Fibroblast of pulmonary artery (primary cell): ENCODE data around the gene DRD3.

ENCODE experiments used
- DNase-seq: peaks from one replicate; pipeline ENCODE4 v3.0.0-alpha.2; 2010; ENCODE audit warnings: low read depth
- H3K4me3 ChIP-seq: replicated peaks from 2 replicates; pipeline ENCODE4 v1.5.1; 2011; ENCODE audit warnings: low read depth, mild to moderate bottlenecking, control low read depth, low read length, moderate library complexity
- TF ChIP-seq, protein P1 (sequence below): IDR thresholded peaks from 2 replicates; pipeline ENCODE4 v1.5.1; 2011; ENCODE audit warnings: mild to moderate bottlenecking, control low read depth, low read length, inconsistent platforms; ENCODE audit errors: missing control alignments

DRD3 gene

DNA sequence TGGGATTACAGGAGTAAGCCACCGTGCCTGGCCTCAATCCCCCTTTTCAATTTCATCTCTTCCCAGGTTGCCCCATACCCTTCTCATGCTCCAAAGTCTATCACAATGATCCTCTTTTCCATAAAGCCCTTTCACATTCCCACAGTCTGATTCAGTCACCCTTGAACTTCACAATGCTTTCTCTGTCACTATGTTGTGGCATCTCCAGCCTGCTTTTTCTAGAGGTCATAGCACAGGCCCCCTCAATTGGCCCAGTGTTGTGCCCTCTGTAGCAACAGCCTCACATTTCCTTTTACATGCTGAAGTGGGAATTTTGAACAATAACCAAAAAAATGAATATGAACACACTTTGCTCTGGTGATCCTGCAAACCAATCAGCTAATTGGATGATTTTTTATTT lies 21.5 kb downstream of the DRD3 start:
- no peak overlapping the region for H3K4me3 ChIP-seq
- TF ChIP-seq, protein P1, sequence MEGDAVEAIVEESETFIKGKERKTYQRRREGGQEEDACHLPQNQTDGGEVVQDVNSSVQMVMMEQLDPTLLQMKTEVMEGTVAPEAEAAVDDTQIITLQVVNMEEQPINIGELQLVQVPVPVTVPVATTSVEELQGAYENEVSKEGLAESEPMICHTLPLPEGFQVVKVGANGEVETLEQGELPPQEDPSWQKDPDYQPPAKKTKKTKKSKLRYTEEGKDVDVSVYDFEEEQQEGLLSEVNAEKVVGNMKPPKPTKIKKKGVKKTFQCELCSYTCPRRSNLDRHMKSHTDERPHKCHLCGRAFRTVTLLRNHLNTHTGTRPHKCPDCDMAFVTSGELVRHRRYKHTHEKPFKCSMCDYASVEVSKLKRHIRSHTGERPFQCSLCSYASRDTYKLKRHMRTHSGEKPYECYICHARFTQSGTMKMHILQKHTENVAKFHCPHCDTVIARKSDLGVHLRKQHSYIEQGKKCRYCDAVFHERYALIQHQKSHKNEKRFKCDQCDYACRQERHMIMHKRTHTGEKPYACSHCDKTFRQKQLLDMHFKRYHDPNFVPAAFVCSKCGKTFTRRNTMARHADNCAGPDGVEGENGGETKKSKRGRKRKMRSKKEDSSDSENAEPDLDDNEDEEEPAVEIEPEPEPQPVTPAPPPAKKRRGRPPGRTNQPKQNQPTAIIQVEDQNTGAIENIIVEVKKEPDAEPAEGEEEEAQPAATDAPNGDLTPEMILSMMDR, result no peak
- DNase-seq, result no peak

DNA sequence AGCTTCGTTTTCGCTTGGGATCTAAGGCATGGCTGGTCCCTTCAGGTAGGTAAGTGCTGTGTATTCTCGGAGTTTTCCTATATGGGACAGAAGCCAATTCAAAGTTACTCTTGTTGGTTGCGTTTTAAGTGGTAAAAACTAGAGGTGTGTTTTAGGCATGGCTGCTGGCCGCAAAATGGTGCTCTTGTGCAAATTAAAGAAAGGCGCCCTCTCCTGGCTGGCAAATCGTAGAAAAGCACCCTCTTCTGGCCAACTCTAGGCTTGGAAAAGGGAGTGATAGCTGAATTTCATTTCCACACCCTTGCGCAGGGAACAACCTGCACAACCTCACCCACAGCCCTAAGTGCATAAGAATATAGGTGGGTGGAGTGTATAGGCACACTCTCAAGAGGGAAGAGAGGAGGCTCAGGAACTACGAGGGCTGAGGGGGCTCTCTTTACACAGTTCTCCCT lies 23.5 kb downstream of the DRD3 start:
- DNase-seq, result peak; percentile 56
- TF ChIP-seq, protein P1, result peak; percentile 71
- H3K4me3 ChIP-seq, result no peak overlapping the region

DNA sequence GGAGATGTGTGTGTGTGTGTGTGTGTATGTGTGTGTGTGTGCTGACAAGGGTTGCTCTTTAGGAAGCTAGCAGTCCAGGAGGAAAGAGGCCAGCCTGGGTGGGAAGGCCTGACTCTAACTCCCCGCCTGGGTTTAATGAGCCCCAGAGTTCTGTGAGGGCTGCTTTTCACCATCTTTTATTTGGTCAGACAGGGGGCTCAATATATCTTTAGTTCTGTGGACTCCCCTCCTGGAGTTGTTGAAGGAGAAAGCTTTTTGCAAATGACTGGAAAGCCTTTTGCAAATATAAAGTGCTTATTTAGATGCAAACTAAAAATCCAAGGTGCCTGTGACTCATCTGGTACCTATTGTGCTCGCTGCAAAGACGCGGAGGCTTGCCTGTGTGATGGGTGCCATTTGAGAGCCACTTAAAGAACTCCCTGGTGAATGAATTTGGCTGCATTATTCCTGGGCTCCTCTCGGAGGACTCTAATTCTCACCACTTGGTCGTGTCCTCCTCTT lies 24.5 kb downstream of the DRD3 start:
- TF ChIP-seq, protein P1, result no peak

DNA sequence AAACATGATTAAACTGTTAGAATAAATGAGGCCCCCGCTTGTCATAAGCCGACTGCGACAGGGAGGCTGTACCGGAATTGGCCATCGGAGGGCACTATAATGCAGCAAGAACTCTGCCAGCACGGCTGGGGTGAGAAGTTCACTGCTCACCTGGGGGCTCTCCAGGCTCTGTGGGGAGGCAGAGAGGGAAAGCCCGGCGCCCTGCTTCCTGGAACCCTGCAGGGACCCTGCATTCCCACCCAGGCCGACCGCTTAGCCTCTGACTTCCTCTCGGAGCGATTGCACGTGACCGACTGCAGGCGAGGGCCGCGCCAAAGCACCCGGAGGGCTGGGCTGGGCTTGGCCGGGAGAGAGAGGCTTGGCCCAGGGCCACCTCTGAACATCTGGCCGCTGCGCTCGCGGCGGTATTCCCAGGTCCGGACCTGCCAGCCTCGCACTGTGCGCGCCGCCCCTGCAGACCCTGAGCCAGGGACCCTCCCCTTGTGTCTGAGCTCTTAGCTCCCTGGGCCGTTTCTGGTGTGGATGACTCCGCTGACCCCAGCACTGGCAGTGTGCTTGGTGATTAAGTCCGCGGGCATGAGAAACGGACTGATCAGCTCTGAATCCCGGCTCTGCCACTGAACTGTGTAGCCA lies 26.2 kb downstream of the DRD3 start:
- TF ChIP-seq, protein P1, result peak; percentile 89
- DNase-seq, result peak; percentile 85

More for the DNA sequence above, 24.5 kb downstream of the DRD3 start:
- no peak for DNase-seq
- H3K4me3 ChIP-seq, result no peak overlapping the region

DNA sequence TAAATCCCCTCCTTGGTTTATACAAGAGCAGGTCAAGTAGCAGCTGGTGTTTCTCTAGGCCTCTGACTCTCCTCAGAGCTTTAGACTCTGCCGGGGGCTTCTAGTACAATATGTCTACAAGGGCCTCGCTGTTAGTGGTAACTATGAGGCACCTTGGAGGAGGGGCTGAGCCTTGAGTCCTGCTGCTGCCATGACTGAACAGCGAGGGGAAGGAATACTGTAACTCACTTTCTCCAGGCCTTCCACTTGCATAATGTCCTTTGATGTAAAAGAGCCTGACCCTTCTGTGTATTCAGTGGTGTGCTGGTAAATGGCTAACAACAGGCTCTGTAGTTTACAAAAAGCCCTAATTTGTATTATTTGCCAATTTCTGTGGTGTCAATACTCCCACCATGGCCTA lies 27.8 kb downstream of the DRD3 start:
- H3K4me3 ChIP-seq, result no peak overlapping the region
- DNase-seq, result no peak

More for the DNA sequence above, 26.2 kb downstream of the DRD3 start:
- peak overlapping the region; percentile 52 for H3K4me3 ChIP-seq

DNA sequence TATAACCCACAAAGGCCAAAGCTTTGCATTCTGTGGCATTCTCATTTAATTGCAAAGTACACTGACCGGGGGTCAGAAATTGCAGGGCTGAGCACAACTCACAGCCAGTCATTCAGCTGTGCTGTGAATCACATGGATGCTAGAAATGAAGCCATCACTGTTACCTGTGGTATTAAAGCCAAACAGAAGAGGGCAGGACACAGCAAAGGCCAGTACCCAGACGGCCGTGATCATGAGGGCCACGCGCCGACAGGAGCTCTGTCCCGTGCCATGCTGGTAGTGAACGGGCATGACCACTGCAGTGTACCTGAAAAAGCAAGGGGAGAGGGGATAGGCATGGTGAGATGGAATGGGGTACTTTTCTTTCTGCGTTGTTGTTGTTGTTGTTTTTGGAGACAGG lies 31.6 kb downstream of the DRD3 start:
- no peak for DNase-seq
- no peak overlapping the region for H3K4me3 ChIP-seq
- TF ChIP-seq, protein P1, result no peak

More for the DNA sequence above, 27.8 kb downstream of the DRD3 start:
- TF ChIP-seq, protein P1, result no peak
